ENCODE data around the gene PPP1CC. TPM values are rescaled to one million over a fixed set of nuclear protein-coding genes. Genes with fewer than 3 reads are reported as not detected.

The PPP1CC gene
- total and polyA plus RNA-seq, 2 donors (not counting 3 experiments of a cell fraction or from before 2014, with no cell fraction given): 67.1 to 139 TPM

DNA sequence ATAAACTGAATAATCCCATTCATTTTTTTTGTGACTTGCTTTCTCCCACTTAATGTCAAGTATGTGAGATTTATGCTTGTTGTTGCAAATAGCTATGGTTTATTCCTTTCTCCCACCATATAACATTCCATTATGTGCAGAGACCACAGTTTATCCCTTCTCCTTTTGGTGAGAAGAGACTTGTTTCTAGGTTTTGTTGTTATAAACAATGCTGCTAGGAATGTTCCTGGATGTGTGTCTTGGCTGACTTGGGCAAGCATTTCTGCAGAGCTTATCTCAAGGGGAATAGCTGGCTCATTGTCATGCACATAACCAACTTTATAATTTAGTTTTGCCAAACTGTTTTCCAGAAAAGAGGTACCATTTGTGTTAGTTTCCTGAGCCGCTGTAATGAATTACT, 47.6 kb upstream of the PPP1CC start:
- dilution Hi-C loops (cut with MboI; ENCODE audit: extremely low pct_ligation_motif_present, low sequenced_read_pairs) (no loop called here), intact Hi-C loops (cut with micrococcal nuclease) (no loop called here)
- no peaks in the 10 kb centered on the region for H3K4me1 ChIP-seq (ENCODE audit: control insufficient read depth, extremely low read depth, insufficient read depth, low read length)
- FAIRE-seq: no peak
- H3K27ac ChIP-seq (ENCODE audit: insufficient read depth, low read depth, low read length): no peak overlapping the region
- no TSS peak for BruUV-seq (replicated peaks)
- H4K20me1 ChIP-seq (replicated peaks; ENCODE audit: control insufficient read depth, extremely low read depth, insufficient read depth, low read length): no peaks in the 10 kb centered on the region
- H3K27me3 ChIP-seq (ENCODE audit: control insufficient read depth in 2 of 2, insufficient read depth in 2 of 2, low read length in 2 of 2): no peaks in the 10 kb centered on the region
- no peak overlapping the region for H3K4me3 ChIP-seq (replicated peaks in 1 of 3; ENCODE audit: insufficient read depth in 1 of 3, low read depth in 1 of 3, low read length in 3 of 3)
- H2AFZ ChIP-seq (ENCODE audit: low read depth, low read length): no peak overlapping the region
- POLR2A ChIA-PET: no interaction called here
- no peak overlapping the region for H3K9ac ChIP-seq (replicated peaks; ENCODE audit: extremely low read depth, insufficient read depth, low read length)
- TF ChIP-seq POLR2A (IDR thresholded peaks at IDR 0.05; ENCODE audit: low read depth, low read length): no peak
- TF ChIP-seq GATA2 (IDR thresholded peaks at IDR 0.05; ENCODE audit: insufficient read depth, insufficient read length, low read depth, low read length): no peak
- no peak for TF ChIP-seq MYC (IDR thresholded peaks at IDR 0.05; ENCODE audit: low read depth, low read length)
- TF ChIP-seq POLR2AphosphoS5 (IDR thresholded peaks at IDR 0.05; ENCODE audit: insufficient read depth, low read depth, low read length): no peak
- no peak for TF ChIP-seq JUN (IDR thresholded peaks at IDR 0.05; ENCODE audit: borderline replicate concordance, insufficient read depth, insufficient read length, low read depth)
- TF ChIP-seq FOS (IDR thresholded peaks at IDR 0.05; ENCODE audit: borderline replicate concordance, insufficient read depth, low read length): no peak
- TF ChIP-seq EZH2 (IDR thresholded peaks at IDR 0.05; ENCODE audit: borderline replicate concordance, low read depth, low read length, severe bottlenecking): no peak
- TF ChIP-seq, protein P1, sequence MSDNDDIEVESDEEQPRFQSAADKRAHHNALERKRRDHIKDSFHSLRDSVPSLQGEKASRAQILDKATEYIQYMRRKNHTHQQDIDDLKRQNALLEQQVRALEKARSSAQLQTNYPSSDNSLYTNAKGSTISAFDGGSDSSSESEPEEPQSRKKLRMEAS (IDR thresholded peaks at IDR 0.05; ENCODE audit: insufficient read depth, insufficient read length): no peak
- TF ChIP-seq, protein P2, sequence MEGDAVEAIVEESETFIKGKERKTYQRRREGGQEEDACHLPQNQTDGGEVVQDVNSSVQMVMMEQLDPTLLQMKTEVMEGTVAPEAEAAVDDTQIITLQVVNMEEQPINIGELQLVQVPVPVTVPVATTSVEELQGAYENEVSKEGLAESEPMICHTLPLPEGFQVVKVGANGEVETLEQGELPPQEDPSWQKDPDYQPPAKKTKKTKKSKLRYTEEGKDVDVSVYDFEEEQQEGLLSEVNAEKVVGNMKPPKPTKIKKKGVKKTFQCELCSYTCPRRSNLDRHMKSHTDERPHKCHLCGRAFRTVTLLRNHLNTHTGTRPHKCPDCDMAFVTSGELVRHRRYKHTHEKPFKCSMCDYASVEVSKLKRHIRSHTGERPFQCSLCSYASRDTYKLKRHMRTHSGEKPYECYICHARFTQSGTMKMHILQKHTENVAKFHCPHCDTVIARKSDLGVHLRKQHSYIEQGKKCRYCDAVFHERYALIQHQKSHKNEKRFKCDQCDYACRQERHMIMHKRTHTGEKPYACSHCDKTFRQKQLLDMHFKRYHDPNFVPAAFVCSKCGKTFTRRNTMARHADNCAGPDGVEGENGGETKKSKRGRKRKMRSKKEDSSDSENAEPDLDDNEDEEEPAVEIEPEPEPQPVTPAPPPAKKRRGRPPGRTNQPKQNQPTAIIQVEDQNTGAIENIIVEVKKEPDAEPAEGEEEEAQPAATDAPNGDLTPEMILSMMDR (IDR thresholded peaks at IDR 0.05; ENCODE audit: extremely low read depth in 1 of 2, insufficient read depth in 1 of 2, low read depth in 1 of 2, low read length in 2 of 2): no peak
- DNase-seq (ENCODE audit: low read depth, low spot score): no peak
- no peaks in the 10 kb centered on the region for H3K9me1 ChIP-seq (replicated peaks; ENCODE audit: control insufficient read depth, extremely low read depth, insufficient read depth, low read length)
- no peak overlapping the region for H3K4me2 ChIP-seq (ENCODE audit: insufficient read depth, low read length)
- no peaks in the 10 kb centered on the region for H3K36me3 ChIP-seq (ENCODE audit: control insufficient read depth in 2 of 2, extremely low read depth in 1 of 2, insufficient read depth in 2 of 2, low read length in 2 of 2)
- H3K79me2 ChIP-seq (ENCODE audit: control insufficient read depth, insufficient read depth, low read length): no peaks in the 10 kb centered on the region
- CTCF ChIA-PET: interaction anchor here (0.7 kb wide), 1 partner anchor 37 kb away, joined by 3 read pairs; no protein-coding TSS in a partner anchor
- H3K9me3 ChIP-seq (replicated peaks; ENCODE audit: control insufficient read depth, insufficient read depth, low read length): no peaks in the 10 kb centered on the region

Data from endothelial cell of umbilical vein (primary cell).